Inferior parietal cortex (tissue), 1 donor: ENCODE measurements around the gene APC2.
"Not testable (repeated sequence)": the region's sequence is repeated elsewhere in the genome, so short reads cannot be mapped to it uniquely, and the experiment has no call there.

Experiments used
- DNase-seq: peaks from one replicate; pipeline ENCODE4 v3.0.0-alpha.2; 2016; ENCODE audit errors: extremely low spot score

The APC2 gene

DNA sequence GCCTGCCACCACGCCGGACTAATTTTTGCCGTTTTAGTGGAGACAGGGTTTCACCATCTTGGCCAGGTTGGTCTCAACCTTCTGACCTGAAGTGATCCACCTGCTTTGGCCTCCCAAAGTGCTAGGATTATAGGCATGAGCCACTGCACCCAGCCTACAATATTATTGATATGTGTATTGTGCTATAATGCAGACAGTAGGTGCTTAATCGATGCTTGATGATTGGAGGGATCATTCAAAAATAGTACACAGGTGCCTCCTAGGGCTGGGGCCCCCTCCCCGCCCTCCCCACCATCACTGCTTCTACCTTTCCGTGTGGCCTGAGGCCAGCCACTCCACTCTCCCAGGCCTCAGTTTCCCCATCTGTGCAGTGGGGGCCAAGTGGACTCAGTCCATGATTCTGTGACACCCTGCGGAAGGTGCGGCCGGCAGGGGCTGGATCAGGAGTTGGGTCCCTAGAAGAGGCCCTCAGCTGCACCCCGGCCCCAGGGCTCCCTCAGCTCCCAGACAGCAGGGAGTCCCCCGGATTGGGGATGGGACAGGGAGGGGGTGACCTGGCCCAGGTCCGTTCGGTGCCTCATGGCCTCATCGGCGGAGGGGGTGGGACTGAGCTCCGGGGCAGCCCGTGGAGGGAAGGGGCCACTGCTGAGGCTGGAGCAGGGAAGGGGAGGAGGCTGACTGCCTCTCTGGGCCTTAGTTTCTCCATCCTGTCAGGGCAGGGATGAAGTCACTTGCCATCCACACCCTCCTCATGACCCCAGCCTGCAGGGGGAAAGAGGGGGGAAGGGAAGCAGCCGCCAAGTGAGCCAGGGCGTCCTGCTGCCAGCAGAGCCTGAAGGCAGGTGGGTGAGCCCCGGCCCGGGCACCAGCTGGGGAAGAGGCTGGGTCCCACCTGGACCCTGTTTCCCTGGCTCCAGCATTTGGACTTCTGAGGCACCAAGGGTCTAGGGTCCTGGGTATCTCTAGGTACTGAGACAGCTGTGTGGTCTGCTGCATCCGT, 61.7 kb downstream of the APC2 start:
- no peak for DNase-seq

DNA sequence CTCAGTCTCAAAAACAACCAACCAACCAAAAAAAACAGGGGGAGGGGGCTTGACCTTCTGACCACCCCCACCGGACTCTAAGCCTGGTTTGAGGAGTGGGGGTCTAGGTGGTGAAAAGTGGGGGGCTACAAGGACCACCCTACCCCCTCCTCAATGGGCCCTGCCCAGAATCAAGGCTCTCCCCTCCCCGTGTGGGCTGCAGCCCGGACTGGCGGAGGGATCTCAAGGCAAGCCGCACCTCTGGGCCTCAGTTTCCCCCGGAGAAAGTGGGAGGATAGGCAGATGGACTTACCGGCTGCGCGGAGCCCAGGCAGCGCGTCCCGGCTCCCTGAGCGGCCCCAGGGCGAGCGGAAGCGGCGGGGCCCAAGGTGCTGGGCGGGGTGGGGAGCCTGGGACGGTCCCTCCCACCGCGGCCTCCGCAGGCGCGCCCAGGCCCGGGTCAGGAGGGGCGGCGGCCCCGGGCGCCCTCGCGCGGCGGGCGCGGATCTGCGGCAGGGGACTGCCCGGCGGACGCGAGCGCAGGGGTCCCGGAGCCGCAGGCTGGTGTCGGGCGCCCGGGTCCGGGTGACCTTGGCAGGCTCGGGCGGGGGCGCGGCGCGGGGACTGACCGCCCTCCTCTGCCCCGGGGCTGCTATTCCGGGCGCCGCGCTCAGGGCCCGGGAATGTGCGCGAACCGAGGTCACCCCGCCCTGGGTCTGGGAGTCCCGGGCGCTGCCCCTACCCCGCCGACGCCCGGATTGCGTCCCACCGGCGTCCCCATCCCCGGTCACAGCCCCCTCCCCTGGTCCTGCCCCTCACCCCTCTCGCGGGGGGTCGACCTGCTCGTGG, 63.0 kb downstream of the APC2 start, which contains the start of gene ADAMTSL5:
ADAMTSL5 (minus strand) TSS at position 349 of the 828 bp plus-strand sequence. CDS start 2,076 bp downstream, outside the sequence.
- DNase-seq: no peak

DNA sequence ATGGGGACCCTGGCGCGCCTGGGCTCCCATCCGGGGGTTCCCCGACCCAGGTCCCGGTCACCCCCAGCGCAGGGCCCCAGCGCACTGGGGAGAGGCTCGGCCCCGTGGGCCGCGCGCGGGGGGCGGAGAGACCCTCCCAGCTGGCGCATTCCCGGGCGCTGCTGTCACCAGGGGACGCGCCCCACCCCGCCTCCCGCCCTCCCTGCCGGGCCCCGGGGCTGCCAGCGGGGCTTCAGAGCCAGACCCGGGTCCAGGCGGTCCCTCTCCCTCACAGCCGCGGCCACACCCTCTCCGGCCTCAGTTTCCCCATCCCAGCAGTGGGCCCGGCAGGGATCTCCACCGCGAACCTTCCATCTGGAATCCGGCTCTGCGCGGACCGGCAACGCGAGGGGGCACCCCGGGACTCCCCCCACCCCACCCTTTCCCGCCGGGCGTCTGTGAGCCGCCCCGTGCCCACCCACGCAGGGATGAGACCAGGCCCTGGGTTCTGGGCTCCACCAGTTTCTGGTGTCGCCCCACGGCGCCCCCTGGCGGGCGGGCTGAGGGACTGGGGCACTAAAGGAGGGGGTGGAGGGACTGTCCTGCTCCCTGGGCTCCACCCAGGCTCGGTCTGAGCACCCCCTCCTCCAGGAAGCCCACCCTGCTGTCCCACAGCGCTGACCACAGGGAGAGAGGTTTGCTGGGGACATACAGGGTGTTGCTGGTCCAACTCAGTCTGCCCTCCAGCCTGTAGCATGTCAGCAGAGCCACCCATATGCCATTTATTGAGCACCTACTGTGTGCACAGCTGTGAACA, 63.8 kb downstream of the APC2 start:
- no peak for DNase-seq

DNA sequence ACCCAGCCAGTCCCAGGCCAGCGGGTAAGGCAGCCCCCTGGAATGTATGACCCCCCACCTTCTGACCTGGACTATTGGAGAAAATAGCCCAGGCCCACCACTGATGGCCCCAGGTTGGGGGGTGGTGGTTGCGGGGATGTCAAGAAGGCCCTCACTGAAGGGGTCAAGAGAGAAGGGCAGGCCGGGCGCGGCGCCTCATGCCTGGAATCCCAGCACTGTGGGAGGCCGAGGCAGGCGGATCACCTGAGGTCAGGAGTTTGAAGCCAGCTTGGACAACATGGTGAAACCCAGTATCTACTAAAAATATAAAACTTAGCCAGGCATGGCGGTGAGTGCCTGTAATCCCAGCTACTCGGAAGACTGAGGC, 64.4 kb downstream of the APC2 start:
- no peak for DNase-seq

DNA sequence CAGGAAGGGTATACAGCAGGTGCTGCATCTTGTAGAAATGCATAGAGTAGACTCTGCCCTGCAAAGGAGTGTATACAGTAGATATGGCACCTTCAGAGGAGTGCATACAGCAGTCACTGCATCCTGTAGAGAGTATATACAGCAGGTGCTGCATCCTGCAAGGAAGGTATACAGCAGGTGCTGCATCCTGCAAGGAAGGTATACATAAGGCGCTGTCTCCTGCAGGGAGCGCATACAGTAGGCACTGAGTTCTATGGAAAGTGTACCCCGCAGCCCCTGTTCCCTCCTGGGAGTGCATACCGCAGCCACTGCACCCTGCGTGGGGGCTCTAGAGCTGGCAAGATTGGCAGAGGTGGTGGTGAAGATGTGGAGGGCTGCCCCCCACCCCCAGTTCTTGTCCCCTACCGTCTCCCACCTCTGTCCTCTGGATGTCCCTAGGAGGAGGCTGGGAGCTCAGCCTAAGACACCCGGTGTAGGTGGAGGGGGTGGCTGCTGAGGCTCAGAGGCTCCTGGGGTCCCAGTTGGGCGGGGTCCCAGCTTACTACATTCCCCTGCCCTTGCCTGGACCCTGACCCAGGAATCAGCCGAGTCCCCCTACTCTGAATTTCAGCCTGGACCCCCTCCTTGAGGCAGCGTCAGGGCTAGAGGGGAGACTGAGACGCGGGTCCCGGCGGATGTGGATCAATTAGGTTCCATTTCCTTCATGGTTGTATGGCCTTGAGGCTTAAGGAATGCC, 65.2 kb downstream of the APC2 start:
- no peak for DNase-seq

DNA sequence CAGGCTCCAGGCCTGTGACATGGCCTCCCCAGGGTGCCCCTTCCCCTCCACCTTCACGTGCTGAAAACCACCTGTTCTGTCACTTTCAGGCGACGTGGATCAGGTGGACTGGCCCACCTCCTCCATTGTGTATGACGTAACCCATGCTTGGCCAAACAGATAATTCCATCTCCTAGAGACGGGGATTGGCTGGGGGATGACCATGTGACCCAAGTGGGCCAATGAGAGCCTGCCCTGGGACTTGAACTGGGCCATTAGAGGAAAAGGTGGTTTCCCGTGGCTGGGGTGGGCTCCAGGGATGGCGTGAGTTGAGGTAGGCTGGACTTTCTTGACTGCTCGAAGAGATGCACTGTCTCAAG, 66.5 kb downstream of the APC2 start:
- DNase-seq: no peak

DNA sequence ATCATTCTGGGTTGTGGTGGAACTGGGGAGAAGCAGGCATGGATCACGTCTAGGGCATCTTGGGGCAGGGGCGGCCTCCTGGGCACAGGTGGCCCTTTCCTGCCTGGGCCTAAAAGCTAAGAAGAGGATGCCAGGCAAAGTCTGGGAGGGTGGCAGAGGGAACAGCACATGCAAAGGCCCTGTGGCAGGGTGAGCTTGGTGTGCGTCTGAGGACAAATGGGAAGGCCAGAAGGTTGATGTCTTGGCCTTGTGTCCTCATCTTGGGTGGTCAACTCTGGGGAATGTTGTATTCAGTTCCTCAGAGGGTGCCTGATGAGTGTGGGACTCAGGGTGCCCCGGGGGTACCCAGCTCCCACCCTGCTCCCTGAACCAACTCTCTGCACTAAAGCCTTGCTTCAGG, 68.5 kb downstream of the APC2 start:
- no peak for DNase-seq

DNA sequence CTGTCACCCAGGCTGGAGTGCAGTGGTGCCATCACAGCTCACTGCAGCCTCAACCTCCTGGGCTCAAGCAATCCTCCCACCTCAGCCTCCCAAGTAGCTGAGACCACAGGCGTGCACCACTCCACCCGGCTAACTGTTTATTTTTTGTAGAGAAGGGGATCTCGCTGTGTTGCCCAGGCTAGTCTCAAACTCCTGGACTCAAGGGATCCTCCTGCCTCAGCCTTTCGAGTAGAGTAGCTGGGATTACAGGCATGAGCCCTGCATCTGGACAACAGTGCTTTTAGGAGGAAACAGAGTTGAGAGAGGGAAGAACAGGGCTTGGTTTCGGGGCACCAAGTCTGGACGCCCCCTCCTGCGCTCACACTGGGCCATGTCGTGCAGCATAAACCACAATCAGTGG, 69.9 kb downstream of the APC2 start:
- DNase-seq: not testable (repeated sequence)

DNA sequence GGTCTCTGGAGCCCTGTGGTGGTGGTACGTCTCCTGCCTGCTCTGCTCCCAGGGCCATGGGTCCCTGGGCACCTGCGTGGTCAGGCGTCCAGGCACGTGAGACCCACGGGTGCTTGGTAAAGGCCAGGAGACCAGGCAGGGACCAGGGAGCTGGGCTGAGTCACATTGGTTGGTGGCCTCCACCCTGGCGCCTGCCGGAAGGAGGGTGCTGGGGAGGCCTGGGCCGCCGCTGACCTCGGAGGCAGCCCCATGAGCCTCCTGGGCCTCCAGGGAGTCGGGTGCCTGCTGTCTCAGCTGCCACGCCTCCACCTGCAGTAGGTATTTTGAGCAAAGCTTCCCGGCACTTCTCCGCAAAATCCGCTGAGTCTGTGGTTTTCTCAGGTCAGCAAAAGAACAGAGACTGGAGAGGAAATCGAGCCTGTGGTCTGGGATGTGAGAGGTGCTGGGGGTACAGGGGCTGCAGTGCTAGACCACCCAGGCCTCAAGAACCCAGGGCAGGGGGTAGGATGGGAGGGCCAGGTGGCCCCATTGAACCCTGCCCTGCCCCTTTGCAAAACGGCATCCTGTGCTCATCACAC, 70.4 kb downstream of the APC2 start:
- no peak for DNase-seq

DNA sequence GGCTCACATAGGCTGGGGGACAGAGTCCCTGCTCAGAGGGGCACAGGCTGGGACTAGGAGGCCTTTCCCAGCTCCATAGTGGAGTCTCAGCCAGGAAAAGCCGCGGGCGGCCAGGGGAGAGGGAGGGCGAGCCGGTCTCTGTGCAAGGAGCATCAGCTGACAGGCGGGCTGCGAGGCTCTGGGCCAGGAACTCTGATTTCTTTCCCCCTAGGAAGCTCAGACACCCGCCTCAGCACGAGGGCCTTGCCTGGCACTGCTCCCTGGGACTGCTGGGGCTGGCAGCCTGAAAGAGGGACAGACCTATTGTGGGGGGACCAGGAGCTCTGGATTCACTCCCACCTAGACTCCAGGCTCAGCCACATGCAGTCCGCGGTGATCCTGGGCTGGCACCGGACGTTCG, 71.7 kb downstream of the APC2 start:
- DNase-seq: no peak

DNA sequence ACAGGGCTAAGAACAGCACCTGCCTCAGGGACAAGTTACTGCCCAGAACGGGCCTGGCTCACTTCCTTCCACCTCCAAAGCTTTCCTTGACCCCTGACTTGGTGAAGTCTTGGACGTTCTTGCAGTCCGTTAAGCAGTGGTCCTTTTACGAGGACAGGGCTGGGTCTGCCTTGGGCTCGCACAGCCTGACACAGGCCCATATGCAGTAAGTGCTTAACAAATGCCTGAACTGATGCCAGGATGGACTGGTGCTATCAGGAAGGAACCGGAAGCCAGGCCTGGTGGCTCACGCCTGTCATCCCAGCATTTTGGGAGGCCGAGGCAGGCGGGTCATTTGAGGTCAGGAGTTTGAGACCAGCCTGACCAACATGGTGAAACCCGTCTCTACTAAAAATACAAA, 72.1 kb downstream of the APC2 start:
- no peak for DNase-seq

DNA sequence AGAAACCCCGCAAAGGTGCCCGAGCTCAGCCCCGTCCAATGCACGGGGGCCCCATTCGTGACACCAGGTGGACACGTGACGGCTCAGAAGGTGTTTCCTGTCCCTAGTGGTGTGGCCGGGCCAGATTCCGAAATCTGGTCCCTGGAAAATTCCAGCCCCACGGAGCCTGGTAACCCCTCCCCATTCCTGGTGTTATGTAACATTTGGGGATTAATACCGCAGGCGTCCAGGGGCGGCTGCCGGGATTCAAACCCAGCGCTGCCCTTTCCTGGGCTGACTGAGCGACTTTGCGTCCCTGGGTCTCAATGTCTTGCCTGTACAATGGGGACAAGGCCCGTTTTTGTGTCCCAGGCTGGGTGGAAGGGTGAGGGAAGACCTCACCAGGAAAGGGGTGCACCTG, 72.9 kb downstream of the APC2 start:
- DNase-seq: no peak
